Left kidney (tissue), 2 donors: ENCODE measurements around the gene IGSF6. TPM values are rescaled to one million over a fixed set of nuclear protein-coding genes. Genes with fewer than 3 reads are reported as not detected.

ENCODE experiments used
- DNase-seq: peaks from one replicate; pipeline ENCODE4 v3.0.0-alpha.2; 2013
- polyA plus RNA-seq: library from polyadenylated mRNA; unstranded; fragments of 120-200 nt; gene quantifications from one replicate; pipeline ENCODE4 v1.2.1, GENCODE V29; 2013; ENCODE audit not compliant: insufficient read length

The IGSF6 gene
- polyA plus RNA-seq, 1 donor: 7.3 TPM

- DNase-seq: peak; percentile 26
Measured at GRCh38 chr16:21600031-21600773, 52.2 kb downstream of the IGSF6 start.

DNA sequence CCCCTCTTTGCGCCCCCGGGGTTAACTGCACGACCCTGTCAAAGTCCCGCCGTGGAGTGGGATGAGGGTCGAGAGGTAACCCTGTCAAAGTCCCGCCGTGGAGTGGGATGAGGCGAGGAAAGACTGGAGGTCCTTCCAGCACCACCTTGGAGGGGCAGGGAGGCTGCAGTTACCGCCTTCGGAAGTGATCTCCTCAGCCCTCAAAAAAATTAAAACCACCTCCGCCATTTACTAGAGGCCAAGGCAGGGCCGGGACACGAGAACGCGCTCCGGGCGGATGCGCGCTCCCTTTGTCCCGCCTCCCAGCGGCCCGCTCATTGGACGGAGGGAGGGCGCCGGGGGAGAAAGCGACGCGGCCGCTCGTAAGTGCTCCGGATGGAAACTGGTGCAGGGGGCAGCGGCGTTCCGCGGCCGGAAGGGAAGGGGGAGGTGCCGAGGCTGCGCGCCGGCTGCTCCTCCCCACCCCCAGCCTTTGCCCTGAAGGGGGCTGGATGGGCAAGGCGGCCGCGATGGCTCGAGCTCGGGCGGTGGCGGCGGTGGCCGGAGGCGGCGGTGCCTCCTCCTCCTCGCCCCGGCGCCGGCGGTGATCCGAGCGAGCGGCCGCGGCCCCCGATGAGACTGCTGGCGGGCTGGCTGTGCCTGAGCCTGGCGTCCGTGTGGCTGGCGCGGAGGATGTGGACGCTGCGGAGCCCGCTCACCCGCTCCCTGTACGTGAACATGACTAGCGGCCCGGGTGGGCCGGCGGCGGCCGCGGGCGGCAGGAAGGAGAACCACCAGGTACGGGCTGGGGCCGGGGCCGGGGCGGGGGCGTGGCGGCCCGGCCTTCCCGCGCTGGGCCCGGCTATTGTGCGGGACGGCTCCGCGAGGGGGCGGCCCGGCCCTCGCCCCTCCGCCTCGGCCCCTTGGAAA is 53.0 kb downstream of the IGSF6 start, which contains the start of gene METTL9:
Gene METTL9, plus strand, starts transcription at position 456 of the 909 bp plus-strand sequence. Its CDS starts 157 bp downstream, at position 613.
- DNase-seq: peak; percentile 96

GRCh38 chr16:21598701-21599121 is 53.7 kb downstream of the IGSF6 start:
- DNase-seq: no peak

DNA sequence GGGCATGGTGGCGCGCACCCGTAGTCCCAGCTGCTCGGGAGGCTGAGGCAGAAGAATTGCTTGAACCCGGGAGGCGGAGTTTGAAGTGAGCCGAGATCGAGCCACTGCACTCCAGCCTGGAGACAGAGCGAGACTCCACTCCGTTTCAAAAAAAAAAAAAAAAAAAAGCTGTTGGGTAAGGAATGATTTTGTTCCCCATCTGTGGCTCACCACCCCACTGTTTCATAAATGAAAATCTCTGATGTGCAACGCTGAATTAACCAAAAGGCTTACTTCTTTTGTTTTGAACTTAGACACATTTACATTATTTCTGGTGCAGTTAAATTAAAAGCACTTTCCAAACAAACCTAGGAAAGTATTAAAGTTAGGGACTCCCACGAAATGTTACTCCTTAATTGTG is 54.2 kb downstream of the IGSF6 start:
- no peak for DNase-seq

DNA sequence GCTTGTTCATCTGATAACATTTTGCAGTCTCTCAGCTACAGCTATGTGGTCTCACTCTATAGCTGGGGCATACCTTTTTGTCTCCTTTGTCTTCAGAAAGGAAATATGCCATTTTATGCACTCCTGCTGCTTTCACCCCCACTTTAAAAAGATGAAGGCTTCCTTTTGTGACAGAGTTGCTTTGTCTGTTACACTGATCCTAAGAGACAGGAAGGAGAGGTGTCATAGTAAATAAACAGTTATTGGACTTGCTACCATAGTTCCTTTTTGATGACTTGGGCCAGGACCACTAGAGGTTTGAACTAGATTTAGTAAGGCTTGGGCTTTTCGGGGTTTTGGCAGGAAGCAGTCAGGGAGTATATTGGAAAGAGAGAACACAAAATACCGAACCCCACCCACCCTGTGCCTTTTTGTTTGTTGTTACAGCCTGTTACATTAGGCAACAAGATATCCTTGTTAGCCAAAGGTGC is 54.8 kb downstream of the IGSF6 start:
- no peak for DNase-seq

DNA sequence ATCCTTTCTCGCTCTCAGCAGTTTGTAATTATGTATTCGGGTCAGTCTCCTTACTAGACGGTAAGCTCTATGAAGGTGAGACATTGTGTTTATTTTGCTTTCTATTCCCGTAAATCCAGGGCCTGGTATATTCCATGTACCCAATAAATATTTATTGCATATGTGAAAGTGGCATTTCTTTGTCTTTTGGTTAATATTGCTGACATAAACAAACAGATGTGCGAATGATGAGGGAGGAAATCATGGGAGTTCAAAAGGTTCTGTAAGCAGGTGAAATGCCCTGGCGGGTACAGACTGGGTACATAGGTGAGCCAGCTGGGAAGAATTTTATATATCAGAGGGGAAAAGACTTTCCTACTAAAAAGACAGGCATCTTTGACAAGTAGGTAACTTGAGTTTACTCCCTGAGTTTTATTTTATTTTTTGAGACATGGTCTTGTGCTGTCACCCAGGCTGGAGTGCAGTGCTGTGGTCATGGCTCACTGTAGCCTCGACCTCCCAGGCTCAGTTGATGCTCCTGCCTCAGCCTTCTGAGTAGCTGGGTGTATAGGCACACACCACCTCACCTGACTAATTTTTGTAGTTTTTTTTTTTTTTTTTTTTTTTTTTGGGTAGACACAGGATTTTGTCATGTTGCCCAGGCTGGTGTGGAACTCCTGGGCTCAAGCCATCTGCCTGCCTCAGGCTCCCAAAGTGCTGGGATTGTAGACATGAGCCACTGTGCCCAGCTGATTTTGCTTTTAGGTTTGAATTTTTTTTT is 58.7 kb downstream of the IGSF6 start:
- DNase-seq: no peak

DNA sequence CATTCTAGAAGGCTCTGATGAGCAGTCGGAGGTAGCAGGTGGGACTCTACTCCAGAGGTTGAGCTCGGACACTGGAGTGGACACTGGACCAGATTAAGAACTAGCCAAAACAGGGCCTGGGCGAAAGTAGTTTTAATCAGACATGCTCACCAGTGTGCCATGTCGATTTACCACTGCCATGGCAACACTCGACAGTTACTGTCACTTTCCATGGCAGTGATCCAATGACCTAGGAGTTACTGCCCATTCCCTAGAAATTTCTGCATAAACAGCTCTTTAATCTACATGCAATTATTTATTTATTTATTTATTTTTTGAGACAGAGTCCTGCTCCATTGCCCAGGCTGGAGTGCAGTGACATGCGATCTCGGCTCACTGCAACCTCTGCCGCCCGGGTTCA is 60.2 kb downstream of the IGSF6 start:
- DNase-seq: no peak

- DNase-seq: no peak
Measured at GRCh38 chr16:21590796-21591195, 61.6 kb downstream of the IGSF6 start.

DNA sequence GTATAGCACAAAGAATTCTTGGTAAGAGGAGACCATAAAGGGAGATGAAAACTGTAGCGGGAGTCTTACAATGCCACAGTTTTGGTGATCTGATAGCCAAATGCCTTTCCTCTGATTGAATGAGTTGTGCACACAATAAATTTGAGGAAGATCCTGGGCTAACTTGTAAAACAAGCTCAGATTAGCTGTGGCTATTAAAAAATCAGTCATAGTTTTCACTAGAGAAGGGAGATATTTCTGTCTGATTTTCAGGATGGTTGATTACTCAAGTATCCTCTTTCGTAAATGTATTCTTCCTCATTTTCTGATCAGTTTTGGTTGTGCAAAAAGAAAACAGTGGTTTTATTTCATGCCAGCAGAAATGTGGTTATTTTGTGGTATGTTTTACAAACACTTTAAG is 62.1 kb downstream of the IGSF6 start:
- no peak for DNase-seq

GRCh38 chr16:21589551-21589950 is 62.9 kb downstream of the IGSF6 start:
- no peak for DNase-seq

Other genes starting within 250 kb of the IGSF6 start
- gene METTL9, start 53.0 kb downstream of the IGSF6 start, polyA plus RNA-seq: 251 TPM
- 0.17 TPM for gene OTOA, start 11.4 kb upstream of the IGSF6 start, polyA plus RNA-seq
- gene NPIPB4, start 205.1 kb upstream of the IGSF6 start, polyA plus RNA-seq: 243 TPM